ENCODE results near the gene RABEPK. TPM values are rescaled to one million over a fixed set of nuclear protein-coding genes. Genes with fewer than 3 reads are reported as not detected.
A peak's percentile ranks its signal among the peaks of the same experiment; 100 is the strongest.

Gene RABEPK
- total RNA-seq, 1 donor from 2014 or later: 11.3 TPM

GRCh38 chr9:125238127-125238914 is 38.0 kb downstream of the RABEPK start:
- Mint-ChIP-seq H3K4me1 (ENCODE audit: low read depth, unreplicated experiment) (peaks cover 6% of the 10 kb centered on the region), H3K36me3 (ENCODE audit: unreplicated experiment) (no peaks in the 10 kb centered on the region), H3K9me3 (ENCODE audit: unreplicated experiment) (peaks cover 9% of the 10 kb centered on the region), H3K27ac (ENCODE audit: unreplicated experiment) (no peak overlapping the region), H3K4me3 (ENCODE audit: unreplicated experiment) (peak overlapping the region; percentile 67), H3K27me3 (ENCODE audit: unreplicated experiment) (peaks cover 14% of the 10 kb centered on the region)
- no peak for TF ChIP-seq CTCF (IDR thresholded peaks at IDR 0.05; ENCODE audit: partially characterized antibody, unreplicated experiment)
- DNase-seq: no peak

- no peak for TF ChIP-seq CTCF (IDR thresholded peaks at IDR 0.05; ENCODE audit: partially characterized antibody, unreplicated experiment)
- Mint-ChIP-seq H3K27me3 (ENCODE audit: unreplicated experiment) (peaks cover 14% of the 10 kb centered on the region), H3K9me3 (ENCODE audit: unreplicated experiment) (peaks cover 9% of the 10 kb centered on the region), H3K4me3 (ENCODE audit: unreplicated experiment) (peak overlapping the region; percentile 67), H3K4me1 (ENCODE audit: low read depth, unreplicated experiment) (peaks cover 6% of the 10 kb centered on the region), H3K36me3 (ENCODE audit: unreplicated experiment) (no peaks in the 10 kb centered on the region), H3K27ac (ENCODE audit: unreplicated experiment) (no peak overlapping the region)
- no peak for DNase-seq
Observed at GRCh38 chr9:125238915-125239446, 38.6 kb downstream of the RABEPK start.

GRCh38 chr9:125239631-125240597 is 39.6 kb downstream of the RABEPK start:
- no peak for TF ChIP-seq CTCF (IDR thresholded peaks at IDR 0.05; ENCODE audit: partially characterized antibody, unreplicated experiment)
- no peaks in the 10 kb centered on the region for H3K36me3 Mint-ChIP-seq (ENCODE audit: unreplicated experiment)

GRCh38 chr9:125240649-125240999 is 40.3 kb downstream of the RABEPK start:
- peak; percentile 41 for DNase-seq
- no peaks in the 10 kb centered on the region for H3K36me3 Mint-ChIP-seq (ENCODE audit: unreplicated experiment)
- peak overlapping the region; percentile 99 for H3K4me3 Mint-ChIP-seq (ENCODE audit: unreplicated experiment)
- peak overlapping the region; percentile 98 for H3K27ac Mint-ChIP-seq (ENCODE audit: unreplicated experiment)
- H3K27me3 Mint-ChIP-seq (ENCODE audit: unreplicated experiment): peaks cover 14% of the 10 kb centered on the region
- peaks cover 6% of the 10 kb centered on the region for H3K4me1 Mint-ChIP-seq (ENCODE audit: low read depth, unreplicated experiment)
- H3K9me3 Mint-ChIP-seq (ENCODE audit: unreplicated experiment): peaks cover 9% of the 10 kb centered on the region
- no peak for TF ChIP-seq CTCF (IDR thresholded peaks at IDR 0.05; ENCODE audit: partially characterized antibody, unreplicated experiment)

More at GRCh38 chr9:125239631-125240597, 39.6 kb downstream of the RABEPK start:
- Mint-ChIP-seq H3K9me3 (ENCODE audit: unreplicated experiment) (peaks cover 9% of the 10 kb centered on the region), H3K27ac (ENCODE audit: unreplicated experiment) (peak overlapping the region; percentile 98), H3K4me3 (ENCODE audit: unreplicated experiment) (peak overlapping the region; percentile 99), H3K4me1 (ENCODE audit: low read depth, unreplicated experiment) (peaks cover 6% of the 10 kb centered on the region), H3K27me3 (ENCODE audit: unreplicated experiment) (peaks cover 14% of the 10 kb centered on the region)
- DNase-seq: no peak

Data from glutamatergic neuron (in vitro differentiated cells).